ENCODE results near the gene CKS1B.

Gene CKS1B

GRCh38 chr1:155012776-155013602 lies 38.5 kb downstream of the CKS1B start:
- no peak for DNase-seq (ENCODE audit: low read depth in 3 of 3, low spot score in 1 of 3)

- DNase-seq (ENCODE audit: low read depth in 3 of 3, low spot score in 1 of 3): no peak
These were observed 39.2 kb downstream of the CKS1B start for GRCh38 chr1:155013632-155014031.

GRCh38 chr1:155014709-155015508 lies 40.4 kb downstream of the CKS1B start:
- DNase-seq (ENCODE audit: low read depth in 3 of 3, low spot score in 1 of 3): no peak

GRCh38 chr1:155015527-155016230 lies 41.2 kb downstream of the CKS1B start:
- no peak for DNase-seq (ENCODE audit: low read depth in 3 of 3, low spot score in 1 of 3)

GRCh38 chr1:155016231-155016831 lies 41.9 kb downstream of the CKS1B start:
- no peak for DNase-seq (ENCODE audit: low read depth in 3 of 3, low spot score in 1 of 3)

- peak; percentile 80 to 92 (median 89) for DNase-seq (ENCODE audit: low read depth in 3 of 3, low spot score in 1 of 3)
These were observed 42.8 kb downstream of the CKS1B start for GRCh38 chr1:155017041-155017945.

GRCh38 chr1:155017946-155018316 lies 43.5 kb downstream of the CKS1B start:
- DNase-seq (ENCODE audit: low read depth in 3 of 3, low spot score in 1 of 3): no peak

- DNase-seq (ENCODE audit: low read depth in 3 of 3, low spot score in 1 of 3): no peak
These were observed 44.3 kb downstream of the CKS1B start for GRCh38 chr1:155018617-155019348.

GRCh38 chr1:155019377-155020245 lies 45.1 kb downstream of the CKS1B start:
- no peak for DNase-seq (ENCODE audit: low read depth in 3 of 3, low spot score in 1 of 3)

- no peak for DNase-seq (ENCODE audit: low read depth in 3 of 3, low spot score in 1 of 3)
These were observed 47.9 kb downstream of the CKS1B start for GRCh38 chr1:155022136-155022926.

- DNase-seq (ENCODE audit: low read depth in 3 of 3, low spot score in 1 of 3): no peak
These were observed 48.4 kb downstream of the CKS1B start for GRCh38 chr1:155022927-155023236.

GRCh38 chr1:155023627-155024026 lies 49.1 kb downstream of the CKS1B start:
- DNase-seq (ENCODE audit: low read depth in 3 of 3, low spot score in 1 of 3): no peak

- no peak for DNase-seq (ENCODE audit: low read depth in 3 of 3, low spot score in 1 of 3)
These were observed 49.8 kb downstream of the CKS1B start for GRCh38 chr1:155024315-155024714.

GRCh38 chr1:155026154-155026553 lies 51.7 kb downstream of the CKS1B start:
- DNase-seq (ENCODE audit: low read depth in 3 of 3, low spot score in 1 of 3): no peak

- DNase-seq (ENCODE audit: low read depth in 3 of 3, low spot score in 1 of 3): no peak
These were observed 52.1 kb downstream of the CKS1B start for GRCh38 chr1:155026588-155026987.

Measured in stimulated activated CD4-positive, alpha-beta T cell treated with anti-CD3 and anti-CD28 coated beads, TNF-alpha, amount 100 ng/mL, for 1 hour (primary cell).